GM23248 (cell line): Measurements from ENCODE around the gene TBC1D24. TPM values are rescaled to one million over a fixed set of nuclear protein-coding genes. Genes with fewer than 3 reads are reported as not detected.
"Not testable (repeated sequence)": the region's sequence is repeated elsewhere in the genome, so short reads cannot be mapped to it uniquely, and the experiment has no call there.

Source experiments
- DNase-seq: peaks from one replicate; pipeline ENCODE4 v3.0.0-alpha.2; 2015
- H2AFZ ChIP-seq: fragments of 200-600 bp; sonication (generic); 2 replicates; pipeline ENCODE4 v1.6.1; 2016; ENCODE audit warnings: antibody characterized with exemption
- H3F3A ChIP-seq: fragments of 200-600 bp; sonication (generic); 2 replicates; pipeline ENCODE4 v1.6.1; 2016; ENCODE audit warnings: mild to moderate bottlenecking, antibody characterized with exemption, mixed run types; ENCODE audit not compliant: insufficient read depth
- H3K27ac ChIP-seq: fragments of 200-600 bp; sonication (generic); 2 replicates; pipeline ENCODE4 v1.5.1; 2016; ENCODE audit warnings: mild to moderate bottlenecking
- H3K27me3 ChIP-seq: fragments of 200-600 bp; sonication (generic); replicated peaks from 2 replicates; pipeline ENCODE4 v1.6.1; 2016; ENCODE audit warnings: mild to moderate bottlenecking; ENCODE audit not compliant: insufficient read depth
- H3K36me3 ChIP-seq: fragments of 200-600 bp; sonication (generic); 2 replicates; pipeline ENCODE4 v1.6.1; 2016; ENCODE audit warnings: low read depth, mild to moderate bottlenecking
- H3K4me1 ChIP-seq: fragments of 200-600 bp; sonication (generic); 2 replicates; pipeline ENCODE4 v1.6.1; 2016; ENCODE audit warnings: mild to moderate bottlenecking; ENCODE audit not compliant: insufficient read depth
- H3K4me2 ChIP-seq: fragments of 200-600 bp; sonication (generic); one replicate; pipeline ENCODE4 v1.6.1; 2016; ENCODE audit warnings: mild to moderate bottlenecking; ENCODE audit not compliant: unreplicated experiment
- H3K4me3 ChIP-seq: fragments of 200-600 bp; sonication (generic); 2 replicates; pipeline ENCODE4 v1.5.1; 2016; ENCODE audit warnings: mild to moderate bottlenecking
- H3K79me2 ChIP-seq: fragments of 200-600 bp; sonication (generic); 2 replicates; pipeline ENCODE4 v1.6.1; 2016; ENCODE audit warnings: mild to moderate bottlenecking; ENCODE audit not compliant: insufficient read depth
- H3K9ac ChIP-seq: fragments of 200-600 bp; sonication (generic); 2 replicates; pipeline ENCODE4 v1.6.1; 2016; ENCODE audit warnings: mild to moderate bottlenecking
- H3K9me2 ChIP-seq: fragments of 200-600 bp; sonication (generic); 2 replicates; pipeline ENCODE4 v1.6.1; 2016; ENCODE audit warnings: mixed run types, mild to moderate bottlenecking, moderate library complexity; ENCODE audit not compliant: insufficient read depth
- H3K9me3 ChIP-seq: fragments of 200-600 bp; sonication (generic); one replicate; pipeline ENCODE4 v1.6.1; 2017; ENCODE audit warnings: low read depth
- H4K20me1 ChIP-seq: fragments of 200-600 bp; sonication (generic); 2 replicates; pipeline ENCODE4 v1.6.0; 2016; ENCODE audit not compliant: insufficient read depth
- WGBS, 2 experiments: methylation state at CpG; one replicate each; pipeline ENCODE4 v1.1.6; 2015 to 2017; ENCODE audit warnings: low lambda C conversion rate in 2 of 2, low coverage in 1 of 2; ENCODE audit errors: missing lambda C conversion rate in 2 of 2; 5-methylcytosine and 5-hydroxymethylcytosine counted together
- in situ Hi-C: fragments of 300-500 bp; cut with MboI; formaldehyde crosslinking; loops from 2 replicates; pipeline ENCODE4 v1.15.0; 2020
- microRNA counts: library from miRNA; unstranded; fragments of <30 nt; microRNA quantifications from one replicate; lab custom pipeline; 2016
- microRNA-seq: library from miRNA; unstranded; fragments of <30 nt; microRNA quantifications from one replicate; pipeline ENCODE4, GENCODE V29; 2016; ENCODE audit warnings: borderline number of aligned reads
- polyA plus RNA-seq: library from polyadenylated mRNA; unstranded; fragments of >200 nt; fragmentation: Nextera tagmentation; extraction: Ambion mirVana; gene quantifications from 2 replicates; pipeline ENCODE4 v1.2.1, GENCODE V29; 2016
- small RNA-seq: library from RNA; depleted of rRNA; stranded (forward); fragments of <200 nt; gene quantifications from one replicate; pipeline ENCODE3, GENCODE V24; 2014; ENCODE audit warnings: low read depth, low replicate concordance
- total RNA-seq: library from RNA; depleted of rRNA; stranded (reverse); fragments of >200 nt; shearing (Covaris generic); gene quantifications from 2 replicates; pipeline ENCODE4 v1.2.3, GENCODE V29; 2014; rRNA removed

Gene TBC1D24
- total and polyA plus RNA-seq, 2 experiments from 2014 or later = 10.1 to 18.7 TPM

DNA sequence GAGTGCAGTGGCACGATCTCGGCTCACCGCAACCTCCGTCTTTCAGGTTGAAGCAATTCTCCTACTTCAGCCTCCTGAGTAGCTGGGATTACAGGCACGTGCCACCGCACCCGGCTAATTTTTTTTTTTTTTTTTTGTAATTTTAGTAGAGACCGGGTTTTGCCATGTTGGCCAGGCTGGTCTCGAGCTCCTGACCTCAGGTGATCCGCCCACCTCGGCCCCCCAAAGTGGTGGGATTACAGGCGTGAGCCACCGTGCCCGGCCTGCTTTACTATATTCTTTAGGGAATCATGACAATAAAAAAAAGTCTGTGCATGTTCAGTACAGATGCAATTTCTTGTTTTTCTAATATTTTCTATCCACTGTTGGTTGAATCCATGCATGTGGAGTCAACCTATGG, 68.8 kb downstream of the TBC1D24 start:
- H3K4me3 ChIP-seq, DNase-seq, H3K4me1 ChIP-seq, in situ Hi-C loops, H3F3A ChIP-seq, H4K20me1 ChIP-seq, H2AFZ ChIP-seq, H3K27me3 ChIP-seq, H3K9me3 ChIP-seq, H3K36me3 ChIP-seq, H3K9ac ChIP-seq, H3K4me2 ChIP-seq, H3K27ac ChIP-seq, H3K9me2 ChIP-seq: not testable (repeated sequence)
- peaks cover 71% of the 10 kb centered on the region for H3K79me2 ChIP-seq
- WGBS, 2 experiments = 92 to 94% methylated on average over 12 to 14 of the region's 14 CpGs

GRCh38 chr16:2550283-2550878, 75.5 kb downstream of the TBC1D24 start:
- H3K9ac ChIP-seq, H3K9me2 ChIP-seq, H2AFZ ChIP-seq, DNase-seq, H3K4me1 ChIP-seq, H3K36me3 ChIP-seq, H3K27ac ChIP-seq, H4K20me1 ChIP-seq, in situ Hi-C loops, H3K4me3 ChIP-seq, H3K9me3 ChIP-seq, H3F3A ChIP-seq, H3K27me3 ChIP-seq, H3K4me2 ChIP-seq: not testable (repeated sequence)
- peaks cover 26% of the 10 kb centered on the region for H3K79me2 ChIP-seq
- WGBS, 2 experiments = 78% methylated on average over 1 of the region's 14 CpGs; no CpG with 5 or more reads in 1 of the 2 experiments

- H3K9ac ChIP-seq, H3K27ac ChIP-seq: not testable (repeated sequence)
These were observed 76.5 kb downstream of the TBC1D24 start for GRCh38 chr16:2551420-2551889.

GRCh38 chr16:2554709-2555425, 79.9 kb downstream of the TBC1D24 start:
- DNase-seq, H3K9me3 ChIP-seq, H3K4me3 ChIP-seq, H3K4me2 ChIP-seq, H3K4me1 ChIP-seq, H2AFZ ChIP-seq, H3F3A ChIP-seq, H3K27ac ChIP-seq, H3K9me2 ChIP-seq, H3K36me3 ChIP-seq, H3K9ac ChIP-seq, in situ Hi-C loops, H3K27me3 ChIP-seq, H4K20me1 ChIP-seq: not testable (repeated sequence)
- WGBS, 2 experiments = no CpG with 5 or more reads among the region's 13 CpGs
- H3K79me2 ChIP-seq = peaks cover 13% of the 10 kb centered on the region

More at GRCh38 chr16:2551420-2551889, 76.5 kb downstream of the TBC1D24 start:
- H3F3A ChIP-seq, H3K4me3 ChIP-seq, H3K4me1 ChIP-seq, H3K9me2 ChIP-seq, in situ Hi-C loops, H3K36me3 ChIP-seq, H3K4me2 ChIP-seq, H3K9me3 ChIP-seq, H2AFZ ChIP-seq, H3K27me3 ChIP-seq, H4K20me1 ChIP-seq: not testable (repeated sequence)
- H3K79me2 ChIP-seq = peaks cover 15% of the 10 kb centered on the region
- peak; percentile 6 for DNase-seq
- 81 to 86% methylated on average over 11 to 12 of the region's 17 CpGs for WGBS, 2 experiments

MicroRNAs within 50 kb of the gene (microRNA counts, 767-probe panel; counts per million panel counts)
- microRNA hsa-miR-3178 (lab: Ali Mortazavi, UCI) = 447 counts per million, percentile 86 among the panel's probes with 10 or more counts

Small RNA genes within 50 kb of the gene (microRNA-seq; reads per million reads assigned to microRNA genes)
- gene MIR3178 = not detected
- gene MIR6767 = not detected
- not detected for gene MIR6768

Small RNA genes within 50 kb of the gene (small RNA-seq; reads per million reads assigned to genes)
- gene AC093525.1 (not detected), gene MIR3178 (not detected), gene MIR6768 (not detected)

Other genes starting within 250 kb of the TBC1D24 start
- 0.13 TPM in 1 of 2 replicates, not detected in the other for gene DNASE1L2, start 238.7 kb upstream of the TBC1D24 start, total RNA-seq
- 0.80 and 0.89 TPM in 2 replicates for gene DNASE1L2, start 238.7 kb upstream of the TBC1D24 start, polyA plus RNA-seq
- 53.2 and 92.0 TPM in 2 replicates for gene ECI1, start 223.5 kb upstream of the TBC1D24 start, total RNA-seq
- gene ECI1, start 223.5 kb upstream of the TBC1D24 start, polyA plus RNA-seq = 106 and 116 TPM in 2 replicates
- 104 and 115 TPM in 2 replicates for gene RNPS1, start 207.0 kb upstream of the TBC1D24 start, total RNA-seq
- gene RNPS1, start 207.0 kb upstream of the TBC1D24 start, polyA plus RNA-seq = 176 and 181 TPM in 2 replicates
- gene ABCA3, start 134.4 kb upstream of the TBC1D24 start, total RNA-seq = 0.76 and 2.1 TPM in 2 replicates
- 0.47 and 0.64 TPM in 2 replicates for gene ABCA3, start 134.4 kb upstream of the TBC1D24 start, polyA plus RNA-seq
- 11.5 and 15.7 TPM in 2 replicates for gene CCNF, start 45.7 kb upstream of the TBC1D24 start, total RNA-seq
- gene CCNF, start 45.7 kb upstream of the TBC1D24 start, polyA plus RNA-seq = 9.3 and 10.5 TPM in 2 replicates
- 6.8 and 8.3 TPM in 2 replicates for gene TEDC2, start 15.0 kb upstream of the TBC1D24 start, total RNA-seq
- 4.2 and 4.8 TPM in 2 replicates for gene TEDC2, start 15.0 kb upstream of the TBC1D24 start, polyA plus RNA-seq
- gene NTN3, start 3.8 kb upstream of the TBC1D24 start, total RNA-seq = 1.8 TPM in 1 of 2 replicates, not detected in the other
- not detected in 2 replicates for gene NTN3, start 3.8 kb upstream of the TBC1D24 start, polyA plus RNA-seq
- 43.2 and 44.9 TPM in 2 replicates for gene ATP6V0C, start 38.8 kb downstream of the TBC1D24 start, total RNA-seq
- 186 and 197 TPM in 2 replicates for gene ATP6V0C, start 38.8 kb downstream of the TBC1D24 start, polyA plus RNA-seq
- gene AMDHD2, start 45.2 kb downstream of the TBC1D24 start, total RNA-seq = 31.9 and 32.8 TPM in 2 replicates
- gene AMDHD2, start 45.2 kb downstream of the TBC1D24 start, polyA plus RNA-seq = 15.2 and 16.1 TPM in 2 replicates
- not detected in 2 replicates for gene CEMP1, start 56.3 kb downstream of the TBC1D24 start, total RNA-seq
- gene CEMP1, start 56.3 kb downstream of the TBC1D24 start, polyA plus RNA-seq = 2.9 and 4.4 TPM in 2 replicates
- 16.8 and 21.6 TPM in 2 replicates for gene PDPK1, start 62.9 kb downstream of the TBC1D24 start, total RNA-seq
- gene PDPK1, start 62.9 kb downstream of the TBC1D24 start, polyA plus RNA-seq = 28.1 and 28.3 TPM in 2 replicates
- 28.1 and 38.3 TPM in 2 replicates for gene KCTD5, start 207.4 kb downstream of the TBC1D24 start, total RNA-seq
- 33.2 and 33.6 TPM in 2 replicates for gene KCTD5, start 207.4 kb downstream of the TBC1D24 start, polyA plus RNA-seq
- gene PRSS27, start 245.1 kb downstream of the TBC1D24 start, total RNA-seq = 0.76 TPM in 1 of 2 replicates, not detected in the other
- gene PRSS27, start 245.1 kb downstream of the TBC1D24 start, polyA plus RNA-seq = 0.68 and 0.80 TPM in 2 replicates